NCI-H1436 treated with DMSO at 0.1 percent for 48 hours (cell line): Measurements from ENCODE around the gene TPSD1.
"Not testable (repeated sequence)": the region's sequence is repeated elsewhere in the genome, so short reads cannot be mapped to it uniquely, and the experiment has no call there.

Experiments
- DNase-seq: peaks from one replicate; lab custom pipeline; 2025; lab: John Stamatoyannopoulos, UW

TPSD1 gene

GRCh38 chr16:1281517-1281916 is 25.6 kb downstream of the TPSD1 start:
- no peak for DNase-seq

- DNase-seq: no peak
Observed at GRCh38 chr16:1282324-1282973, 26.6 kb downstream of the TPSD1 start.

GRCh38 chr16:1283296-1283695 is 27.4 kb downstream of the TPSD1 start:
- no peak for DNase-seq

GRCh38 chr16:1283996-1284616 is 28.2 kb downstream of the TPSD1 start:
- DNase-seq: no peak

- DNase-seq: no peak
Observed at GRCh38 chr16:1285669-1286512, 30.0 kb downstream of the TPSD1 start.

- no peak for DNase-seq
Observed at GRCh38 chr16:1286513-1287094, 30.7 kb downstream of the TPSD1 start.

- no peak for DNase-seq
Observed at GRCh38 chr16:1287982-1288670, 32.3 kb downstream of the TPSD1 start.

- DNase-seq: no peak
Observed at GRCh38 chr16:1288813-1289476, 33.1 kb downstream of the TPSD1 start.

- DNase-seq: no peak
Observed at GRCh38 chr16:1289477-1289866, 33.6 kb downstream of the TPSD1 start.

- no peak for DNase-seq
Observed at GRCh38 chr16:1290063-1290501, 34.2 kb downstream of the TPSD1 start.

- DNase-seq: no peak
Observed at GRCh38 chr16:1290860-1291575, 35.1 kb downstream of the TPSD1 start.

GRCh38 chr16:1291576-1291974 is 35.7 kb downstream of the TPSD1 start:
- DNase-seq: no peak

GRCh38 chr16:1292208-1292607 is 36.3 kb downstream of the TPSD1 start:
- DNase-seq: not testable (repeated sequence)

- not testable (repeated sequence) for DNase-seq
Observed at GRCh38 chr16:1292808-1293207, 36.9 kb downstream of the TPSD1 start.

- no peak for DNase-seq
Observed at GRCh38 chr16:1293921-1294656, 38.2 kb downstream of the TPSD1 start.

- DNase-seq: no peak
Observed at GRCh38 chr16:1295465-1295864, 39.6 kb downstream of the TPSD1 start.

- not testable (repeated sequence) for DNase-seq
Observed at GRCh38 chr16:1296688-1297017, 40.8 kb downstream of the TPSD1 start.

- DNase-seq: no peak
Observed at GRCh38 chr16:1297018-1297696, 41.3 kb downstream of the TPSD1 start.

- DNase-seq: no peak
Observed at GRCh38 chr16:1298406-1298805, 42.5 kb downstream of the TPSD1 start.
